ENCODE results near the gene NELL2.

DNA sequence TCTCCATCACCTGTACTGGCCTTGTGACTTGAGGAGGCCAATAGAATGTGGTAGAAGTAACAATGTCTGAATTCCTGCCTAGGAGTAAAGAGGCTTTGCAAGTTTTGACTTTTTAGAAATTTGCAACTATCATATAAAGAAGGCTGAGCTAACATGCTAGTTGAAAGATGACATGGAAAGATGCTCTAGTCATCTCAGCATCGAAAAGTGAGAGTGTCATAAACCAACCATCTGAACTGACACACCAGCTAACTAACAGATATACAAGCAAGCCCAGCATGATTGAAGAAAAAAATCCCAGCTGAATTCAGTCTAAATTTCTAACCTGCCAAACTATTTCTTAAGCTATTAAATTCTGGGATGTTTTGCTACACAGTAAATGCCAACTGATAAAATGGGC, 116.8 kb downstream of the NELL2 start:
- TF ChIP-seq, protein P1, sequence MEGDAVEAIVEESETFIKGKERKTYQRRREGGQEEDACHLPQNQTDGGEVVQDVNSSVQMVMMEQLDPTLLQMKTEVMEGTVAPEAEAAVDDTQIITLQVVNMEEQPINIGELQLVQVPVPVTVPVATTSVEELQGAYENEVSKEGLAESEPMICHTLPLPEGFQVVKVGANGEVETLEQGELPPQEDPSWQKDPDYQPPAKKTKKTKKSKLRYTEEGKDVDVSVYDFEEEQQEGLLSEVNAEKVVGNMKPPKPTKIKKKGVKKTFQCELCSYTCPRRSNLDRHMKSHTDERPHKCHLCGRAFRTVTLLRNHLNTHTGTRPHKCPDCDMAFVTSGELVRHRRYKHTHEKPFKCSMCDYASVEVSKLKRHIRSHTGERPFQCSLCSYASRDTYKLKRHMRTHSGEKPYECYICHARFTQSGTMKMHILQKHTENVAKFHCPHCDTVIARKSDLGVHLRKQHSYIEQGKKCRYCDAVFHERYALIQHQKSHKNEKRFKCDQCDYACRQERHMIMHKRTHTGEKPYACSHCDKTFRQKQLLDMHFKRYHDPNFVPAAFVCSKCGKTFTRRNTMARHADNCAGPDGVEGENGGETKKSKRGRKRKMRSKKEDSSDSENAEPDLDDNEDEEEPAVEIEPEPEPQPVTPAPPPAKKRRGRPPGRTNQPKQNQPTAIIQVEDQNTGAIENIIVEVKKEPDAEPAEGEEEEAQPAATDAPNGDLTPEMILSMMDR (IDR thresholded peaks at IDR 0.05) = no peak
- TF ChIP-seq POLR2AphosphoS5 (IDR thresholded peaks at IDR 0.05; ENCODE audit: insufficient read depth in 1 of 2, low read depth in 1 of 2) = no peak

Data from vagina (tissue), 2 donors.